GM21576 (cell line): ENCODE results near the gene SLX1A.
"Not testable (repeated sequence)": the region's sequence is repeated elsewhere in the genome, so short reads cannot be mapped to it uniquely, and the experiment has no call there.

Source experiments
- ATAC-seq: cut with Tn5 transposase; IDR thresholded peaks from one replicate; pipeline ENCODE4 v1.9.1; 2021; ENCODE audit warnings: mild to moderate bottlenecking, moderate library complexity; ENCODE audit not compliant: unreplicated experiment

SLX1A gene

DNA sequence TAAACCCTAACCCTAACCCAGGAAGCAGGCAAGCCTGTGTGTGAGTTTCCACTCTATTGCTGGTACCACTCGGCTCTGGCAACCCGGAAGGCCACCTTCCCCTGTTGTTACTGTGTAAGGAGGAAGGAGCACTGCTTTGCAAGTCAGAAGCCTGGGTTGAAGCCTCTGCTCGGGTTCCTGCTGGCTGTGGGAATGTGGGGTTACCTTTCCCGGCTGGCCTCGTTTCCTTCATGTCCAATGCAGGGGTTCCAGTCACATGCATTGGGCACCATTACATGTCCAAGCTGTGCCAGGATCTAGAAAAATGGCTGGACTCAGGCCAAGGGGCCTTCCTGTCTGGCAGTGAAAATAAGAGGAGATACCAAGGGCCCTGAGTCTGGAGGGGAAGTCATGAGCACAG is 23.4 kb downstream of the SLX1A start:
- not testable (repeated sequence) for ATAC-seq
